Fibroblast of the aortic adventitia (primary cell): ENCODE data around the gene GPC4. TPM values are rescaled to one million over a fixed set of nuclear protein-coding genes. Genes with fewer than 3 reads are reported as not detected.
"Not testable (repeated sequence)": the region's sequence is repeated elsewhere in the genome, so short reads cannot be mapped to it uniquely, and the experiment has no call there.

ENCODE experiments used
- DNase-seq: peaks from one replicate; pipeline ENCODE4 v3.0.0-alpha.2; 2010; ENCODE audit warnings: low read depth
- H3K4me3 ChIP-seq: 2 replicates; pipeline ENCODE4 v1.5.1; 2011; ENCODE audit warnings: low read depth, mild to moderate bottlenecking, control low read depth, low read length, moderate library complexity
- CTCF ChIP-seq: IDR thresholded peaks from 2 replicates; pipeline ENCODE4 v1.5.1; 2011; ENCODE audit warnings: mild to moderate bottlenecking, low read length, control low read depth, inconsistent platforms; ENCODE audit not compliant: insufficient read depth
- total RNA-seq: library from RNA; depleted of rRNA; stranded (reverse); fragments of >200 nt; gene quantifications from 2 replicates; pipeline ENCODE4 v1.2.3, GENCODE V29; 2012; ENCODE audit warnings: low replicate concordance

The GPC4 gene
- total RNA-seq, 1 donor: 0.54 TPM

GRCh38 chrX:133285341-133285740 lies 129.9 kb downstream of the GPC4 start:
- H3K4me3 ChIP-seq: no peak overlapping the region
- DNase-seq: no peak
- no peak for TF ChIP-seq CTCF

DNA sequence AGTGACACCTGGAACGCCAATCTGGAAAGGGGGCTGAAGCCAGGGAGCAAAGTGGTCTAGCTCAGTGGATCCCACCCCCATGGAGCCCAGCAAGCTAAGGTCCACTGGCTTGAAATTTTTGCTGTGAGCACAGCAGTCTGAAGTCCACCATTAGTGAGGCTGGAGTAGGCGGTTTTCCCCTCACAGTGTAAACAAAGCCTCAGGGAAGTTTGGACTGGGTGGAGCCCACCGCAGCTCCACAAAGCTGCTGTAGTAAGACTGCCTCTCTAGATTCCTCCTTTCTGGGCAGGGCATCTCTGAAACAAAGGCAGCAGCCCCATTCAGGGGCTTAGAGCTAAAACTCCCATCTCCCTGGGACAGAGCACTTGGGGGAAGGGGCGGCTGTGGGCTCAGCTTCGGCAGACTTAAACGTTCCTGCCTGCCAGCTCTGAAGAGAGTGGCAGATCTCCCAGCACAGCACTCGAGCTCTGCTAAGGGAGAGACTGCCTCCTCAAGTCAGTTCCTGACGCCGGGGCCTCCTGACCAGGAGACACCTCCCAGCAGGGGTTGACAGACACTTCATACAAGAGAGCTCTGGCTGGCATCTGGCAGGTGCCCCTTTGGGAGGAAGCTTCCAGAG lies 136.1 kb downstream of the GPC4 start:
- DNase-seq: not testable (repeated sequence)

GRCh38 chrX:133273180-133273579 lies 142.1 kb downstream of the GPC4 start:
- H3K4me3 ChIP-seq: no peak overlapping the region
- no peak for TF ChIP-seq CTCF
- DNase-seq: no peak

More for the DNA sequence above, 136.1 kb downstream of the GPC4 start:
- not testable (repeated sequence) for H3K4me3 ChIP-seq

DNA sequence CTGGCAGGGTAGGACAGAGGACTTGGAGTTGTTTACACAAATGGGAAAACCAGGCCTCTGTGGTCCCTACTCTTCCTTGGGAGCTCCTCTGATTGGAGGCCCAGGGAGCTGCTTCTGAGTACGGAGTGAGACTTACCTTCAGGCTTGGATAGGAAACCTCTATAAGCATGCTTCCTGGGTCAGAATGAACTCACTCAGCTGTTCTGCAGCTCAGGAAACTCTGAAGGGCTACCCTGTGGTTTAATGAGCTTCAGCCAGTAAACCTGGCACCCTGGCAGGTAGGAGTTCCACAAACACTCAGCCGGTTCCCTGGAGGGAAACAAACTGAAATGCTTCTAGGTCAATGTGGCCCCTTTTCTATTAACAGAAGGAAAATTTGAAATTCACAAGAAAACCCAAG lies 146.1 kb downstream of the GPC4 start:
- no peak for TF ChIP-seq CTCF
- DNase-seq: no peak
- H3K4me3 ChIP-seq: no peak overlapping the region

DNA sequence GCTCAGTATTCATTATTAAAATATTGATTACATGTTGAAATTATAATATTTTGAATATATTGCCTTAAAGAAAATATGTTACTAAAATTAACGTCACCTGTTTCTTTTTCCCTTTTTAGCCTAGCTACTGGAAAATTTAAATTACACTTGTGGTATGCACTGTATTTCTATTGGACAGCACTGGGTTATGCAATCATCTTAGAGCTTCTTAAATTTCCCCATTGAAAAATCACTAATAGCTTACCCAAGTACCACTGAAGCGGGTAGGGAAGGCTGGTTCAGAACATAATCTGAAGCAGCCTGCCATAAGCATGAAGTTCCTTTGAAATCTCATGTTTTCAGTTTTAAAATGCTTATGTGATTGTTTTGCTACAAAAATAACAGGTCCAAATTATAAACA lies 147.7 kb downstream of the GPC4 start:
- H3K4me3 ChIP-seq: no peak overlapping the region
- DNase-seq: no peak
- no peak for TF ChIP-seq CTCF

- no peak for TF ChIP-seq CTCF
- H3K4me3 ChIP-seq: no peak overlapping the region
- DNase-seq: no peak
These were observed 150.0 kb downstream of the GPC4 start for GRCh38 chrX:133265331-133265730.

DNA sequence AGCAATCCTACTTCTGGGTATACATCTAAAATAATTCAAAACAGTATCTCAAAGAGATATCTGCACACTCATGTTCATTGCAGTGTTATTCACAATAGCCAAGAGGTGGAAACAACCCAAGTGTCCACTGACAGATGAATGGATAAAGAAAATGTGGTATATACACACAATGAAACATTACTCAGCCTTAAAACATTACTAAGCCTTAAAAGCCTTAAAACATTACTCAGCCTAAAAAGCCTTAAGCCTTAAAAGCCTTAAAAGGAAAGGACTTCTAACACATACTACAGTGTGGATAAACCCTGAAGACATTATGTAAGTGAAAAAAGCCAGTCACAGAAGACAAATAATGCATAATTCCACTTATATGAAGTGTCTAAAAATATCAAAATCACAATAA lies 156.8 kb downstream of the GPC4 start:
- DNase-seq: peak; percentile 67
- no peak for TF ChIP-seq CTCF
- H3K4me3 ChIP-seq: no peak overlapping the region
